Trophoblast cell (in vitro differentiated cells and primary cell): ENCODE data around the gene TRAF3IP1.
A peak's percentile ranks its signal among the peaks of the same experiment; 100 is the strongest.

Experiments
- DNase-seq, 2 donors: peaks; one replicate each; pipeline ENCODE4 v3.0.0-alpha.2; 2016
- H2AFZ ChIP-seq: 2 replicates; pipeline ENCODE4 v1.6.1; 2013; ENCODE audit warnings: low read length, moderate library complexity, mild to moderate bottlenecking; ENCODE audit not compliant: insufficient read depth, poor library complexity
- H2AK5ac ChIP-seq: 2 replicates; pipeline ENCODE4 v1.6.1; 2013; ENCODE audit warnings: mild to moderate bottlenecking, low read length
- H2BK120ac ChIP-seq: 2 replicates; pipeline ENCODE4 v1.6.1; 2013; ENCODE audit warnings: low read length, mild to moderate bottlenecking, moderate library complexity; ENCODE audit not compliant: insufficient read depth, poor library complexity
- H2BK12ac ChIP-seq: 2 replicates; pipeline ENCODE4 v1.6.1; 2013; ENCODE audit warnings: mild to moderate bottlenecking, low read length, moderate library complexity
- H2BK5ac ChIP-seq: 2 replicates; pipeline ENCODE4 v1.6.1; 2013; ENCODE audit warnings: low read length, low read depth, moderate library complexity, mild to moderate bottlenecking; ENCODE audit not compliant: poor library complexity
- H3K14ac ChIP-seq: 2 replicates; pipeline ENCODE4 v1.6.1; 2013; ENCODE audit warnings: mild to moderate bottlenecking, low read length
- H3K18ac ChIP-seq: 2 replicates; pipeline ENCODE4 v1.6.1; 2013; ENCODE audit warnings: mild to moderate bottlenecking, low read length
- H3K23ac ChIP-seq: 2 replicates; pipeline ENCODE4 v1.6.1; 2013; ENCODE audit warnings: low read length
- H3K27ac ChIP-seq: 2 replicates; pipeline ENCODE4 v1.5.1; 2013; ENCODE audit warnings: low read depth, mild to moderate bottlenecking, inconsistent platforms, low read length, moderate library complexity
- H3K27me3 ChIP-seq: 2 replicates; pipeline ENCODE4 v1.6.1; 2013; ENCODE audit warnings: inconsistent platforms, mild to moderate bottlenecking, low read length, moderate library complexity; ENCODE audit not compliant: insufficient read depth
- H3K36me3 ChIP-seq, 2 experiments: 1 replicate in 1 of 2; 2 replicates in 1 of 2; pipeline ENCODE4 v1.6.1; 2013; ENCODE audit warnings: low read length in 2 of 2, mild to moderate bottlenecking in 2 of 2, moderate library complexity in 1 of 2; ENCODE audit not compliant: insufficient read depth in 2 of 2, control insufficient read depth in 1 of 2
- H3K4ac ChIP-seq: 2 replicates; pipeline ENCODE4 v1.6.1; 2013; ENCODE audit warnings: low read depth, mild to moderate bottlenecking, low read length, moderate library complexity
- H3K4me1 ChIP-seq, 2 experiments: 1 replicate in 1 of 2; 2 replicates in 1 of 2; pipeline ENCODE4 v1.6.1; 2013; ENCODE audit warnings: low read length in 2 of 2, mild to moderate bottlenecking in 2 of 2, moderate library complexity in 1 of 2; ENCODE audit not compliant: insufficient read depth in 2 of 2, control insufficient read depth in 1 of 2
- H3K4me2 ChIP-seq: 2 replicates; pipeline ENCODE4 v1.6.1; 2013; ENCODE audit warnings: inconsistent platforms, mild to moderate bottlenecking, low read length, moderate library complexity
- H3K4me3 ChIP-seq: 2 replicates; pipeline ENCODE4 v1.5.1; 2013; ENCODE audit warnings: mild to moderate bottlenecking, low read depth, low read length, inconsistent platforms
- H3K79me1 ChIP-seq: one replicate; pipeline ENCODE4 v1.6.1; 2013; ENCODE audit warnings: low read length
- H3K79me2 ChIP-seq: 2 replicates; pipeline ENCODE4 v1.6.1; 2013; ENCODE audit warnings: low read length, mild to moderate bottlenecking; ENCODE audit not compliant: control insufficient read depth, insufficient read depth, poor library complexity
- H3K9ac ChIP-seq: 2 replicates; pipeline ENCODE4 v1.6.1; 2013; ENCODE audit warnings: mild to moderate bottlenecking, low read length
- H3K9me3 ChIP-seq: 2 replicates; pipeline ENCODE4 v1.6.1; 2013; ENCODE audit warnings: low read depth, mild to moderate bottlenecking, control low read depth, inconsistent platforms, low read length; ENCODE audit not compliant: insufficient read depth
- H4K12ac ChIP-seq: 2 replicates; pipeline ENCODE4 v1.6.1; 2013; ENCODE audit warnings: low read depth, mild to moderate bottlenecking, low read length, moderate library complexity
- H4K8ac ChIP-seq: 2 replicates; pipeline ENCODE4 v1.6.1; 2013; ENCODE audit warnings: low read depth, mild to moderate bottlenecking, low read length, moderate library complexity
- H4K91ac ChIP-seq: one replicate; pipeline ENCODE4 v1.6.1; 2013; ENCODE audit warnings: low read depth, mild to moderate bottlenecking, low read length, moderate library complexity
- WGBS: extraction: QIAGEN DNeasy Blood & Tissue Kit; methylation state at CpG from one replicate; pipeline ENCODE4 v1.1.7; 2013; ENCODE audit warnings: missing lambda C conversion rate; ENCODE audit not compliant: insufficient read length, insufficient coverage; ENCODE audit errors: extremely low coverage; 5-methylcytosine and 5-hydroxymethylcytosine counted together

The TRAF3IP1 gene

GRCh38 chr2:238289574-238289973 lies 30.7 kb upstream of the TRAF3IP1 start:
- Histone ChIP-seq H3K9me3 (no peaks in the 10 kb centered on the region), H2AFZ (no peak overlapping the region), H3K4me1 (peaks cover 18 to 30% of the 10 kb centered on the region in 2 experiments), H3K27ac (no peak overlapping the region), H3K4me3 (no peak overlapping the region), H2AK5ac (no peak overlapping the region), H3K79me1 (peaks cover 5% of the 10 kb centered on the region), H3K18ac (no peak overlapping the region), H2BK5ac (no peak overlapping the region), H3K27me3 (no peaks in the 10 kb centered on the region), H3K23ac (no peak overlapping the region), H3K4me2 (peak overlapping the region; percentile 84), H3K4ac (no peak overlapping the region), H3K36me3 (no peaks in the 10 kb centered on the region), H2BK120ac (no peak overlapping the region), H4K91ac (no peak overlapping the region), H4K8ac (no peak overlapping the region), H2BK12ac (no peak overlapping the region), H3K14ac (no peak overlapping the region), H4K12ac (no peak overlapping the region), H3K9ac (no peak overlapping the region), H3K79me2 (peaks cover 2% of the 10 kb centered on the region)
- WGBS, result no CpG with 5 or more reads among the region's 13 CpGs
- DNase-seq, result no peak

- DNase-seq, result peak in 1 of 2 donors; percentile 8
- Histone ChIP-seq H3K14ac (no peak overlapping the region), H3K79me1 (peaks cover 5% of the 10 kb centered on the region), H3K79me2 (peaks cover under 1% of the 10 kb centered on the region), H3K23ac (no peak overlapping the region), H2BK12ac (no peak overlapping the region), H4K12ac (no peak overlapping the region), H3K27me3 (no peaks in the 10 kb centered on the region), H3K9me3 (no peaks in the 10 kb centered on the region), H2AK5ac (no peak overlapping the region), H3K4me1 (peaks cover 15 to 27% of the 10 kb centered on the region in 2 experiments), H3K9ac (no peak overlapping the region), H3K18ac (no peak overlapping the region), H2AFZ (no peak overlapping the region), H3K4ac (no peak overlapping the region), H3K36me3 (no peaks in the 10 kb centered on the region), H4K8ac (no peak overlapping the region), H3K4me2 (no peak overlapping the region), H3K27ac (no peak overlapping the region), H3K4me3 (no peak overlapping the region), H4K91ac (no peak overlapping the region), H2BK5ac (no peak overlapping the region), H2BK120ac (no peak overlapping the region)
- no CpG with 5 or more reads among the region's 8 CpGs for WGBS
Observed at GRCh38 chr2:238290091-238290509, 30.2 kb upstream of the TRAF3IP1 start.

- H4K91ac ChIP-seq, result no peak overlapping the region
Observed at GRCh38 chr2:238290715-238291549, 29.4 kb upstream of the TRAF3IP1 start.

GRCh38 chr2:238291550-238292281 lies 28.6 kb upstream of the TRAF3IP1 start:
- H3K9ac ChIP-seq, result no peak overlapping the region
- H2BK120ac ChIP-seq, result no peak overlapping the region
- no peaks in the 10 kb centered on the region for H3K36me3 ChIP-seq
- H4K8ac ChIP-seq, result no peak overlapping the region
- H3K14ac ChIP-seq, result no peak overlapping the region
- no peak overlapping the region for H4K12ac ChIP-seq
- no peak overlapping the region for H3K4ac ChIP-seq
- no peak overlapping the region for H3K27ac ChIP-seq
- WGBS, result no CpG with 5 or more reads among the region's 8 CpGs
- no peak overlapping the region for H2AK5ac ChIP-seq
- no peak overlapping the region for H2BK5ac ChIP-seq
- no peaks in the 10 kb centered on the region for H3K79me2 ChIP-seq
- H3K18ac ChIP-seq, result no peak overlapping the region
- no peak overlapping the region for H2AFZ ChIP-seq
- H3K23ac ChIP-seq, result no peak overlapping the region
- H3K4me2 ChIP-seq, result no peak overlapping the region
- peak overlapping the region; percentile 31 for H3K4me3 ChIP-seq
- H3K4me1 ChIP-seq, result peaks cover 5 to 14% of the 10 kb centered on the region in 2 experiments
- H2BK12ac ChIP-seq, result no peak overlapping the region
- no peak overlapping the region for H4K91ac ChIP-seq
- peaks cover 3% of the 10 kb centered on the region for H3K79me1 ChIP-seq
- H3K9me3 ChIP-seq, result no peaks in the 10 kb centered on the region
- H3K27me3 ChIP-seq, result no peaks in the 10 kb centered on the region
- no peak for DNase-seq

More at GRCh38 chr2:238290715-238291549, 29.4 kb upstream of the TRAF3IP1 start:
- Histone ChIP-seq H3K9ac (no peak overlapping the region), H2BK12ac (no peak overlapping the region), H3K36me3 (no peaks in the 10 kb centered on the region), H3K4me2 (no peak overlapping the region), H3K27me3 (no peaks in the 10 kb centered on the region), H2AK5ac (no peak overlapping the region), H2BK120ac (no peak overlapping the region), H4K12ac (no peak overlapping the region), H4K8ac (no peak overlapping the region), H2AFZ (no peak overlapping the region), H3K4me3 (peak overlapping the region; percentile 31), H2BK5ac (no peak overlapping the region), H3K14ac (no peak overlapping the region), H3K4me1 (peaks cover 9 to 22% of the 10 kb centered on the region in 2 experiments), H3K79me2 (no peaks in the 10 kb centered on the region), H3K18ac (no peak overlapping the region), H3K4ac (no peak overlapping the region), H3K79me1 (peaks cover 3% of the 10 kb centered on the region), H3K23ac (no peak overlapping the region), H3K27ac (no peak overlapping the region), H3K9me3 (no peaks in the 10 kb centered on the region)
- WGBS, result no CpG with 5 or more reads among the region's 5 CpGs
- DNase-seq, result no peak
